SU-DHL-6 (cell line): ENCODE results near the gene ZNF423.

Source experiments
- EZH2phosphoT487 ChIP-seq: fragments of 200-600 bp; sonication (generic), shearing (Covaris generic); conservative IDR thresholded peaks from 2 replicates; pipeline ENCODE4 v1.6.1; 2018; ENCODE audit warnings: mild to moderate bottlenecking, antibody characterized with exemption, low read length, moderate library complexity, mixed read lengths
- TF ChIP-seq, protein P1 (sequence below): fragments of 200-600 bp; sonication (generic); IDR thresholded peaks from one replicate; pipeline ENCODE4 v1.5.1; 2017; ENCODE audit warnings: antibody characterized with exemption, mild to moderate bottlenecking, low read length, moderate library complexity; ENCODE audit not compliant: insufficient read depth, poor library complexity, severe bottlenecking

DNA sequence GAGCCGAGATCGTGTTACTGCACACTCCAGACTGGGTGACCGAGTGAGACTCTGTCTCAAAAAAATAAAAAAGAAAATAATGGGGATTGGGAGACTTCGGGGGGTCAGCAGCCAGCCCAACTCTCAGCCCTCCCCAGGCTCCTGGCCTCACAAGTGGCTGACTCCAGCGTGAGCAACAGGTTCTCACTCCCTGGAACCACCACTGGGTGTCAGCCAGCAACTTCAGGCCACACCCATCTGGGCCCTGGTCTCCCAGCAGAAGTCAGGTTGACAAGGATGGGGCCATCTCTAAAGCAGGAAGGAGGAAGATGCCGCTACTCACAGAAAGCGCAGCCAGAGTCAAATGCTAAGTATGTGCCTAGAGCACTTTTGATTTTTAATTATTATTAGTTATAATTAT is 342.9 kb downstream of the ZNF423 start:
- TF ChIP-seq, protein P1, sequence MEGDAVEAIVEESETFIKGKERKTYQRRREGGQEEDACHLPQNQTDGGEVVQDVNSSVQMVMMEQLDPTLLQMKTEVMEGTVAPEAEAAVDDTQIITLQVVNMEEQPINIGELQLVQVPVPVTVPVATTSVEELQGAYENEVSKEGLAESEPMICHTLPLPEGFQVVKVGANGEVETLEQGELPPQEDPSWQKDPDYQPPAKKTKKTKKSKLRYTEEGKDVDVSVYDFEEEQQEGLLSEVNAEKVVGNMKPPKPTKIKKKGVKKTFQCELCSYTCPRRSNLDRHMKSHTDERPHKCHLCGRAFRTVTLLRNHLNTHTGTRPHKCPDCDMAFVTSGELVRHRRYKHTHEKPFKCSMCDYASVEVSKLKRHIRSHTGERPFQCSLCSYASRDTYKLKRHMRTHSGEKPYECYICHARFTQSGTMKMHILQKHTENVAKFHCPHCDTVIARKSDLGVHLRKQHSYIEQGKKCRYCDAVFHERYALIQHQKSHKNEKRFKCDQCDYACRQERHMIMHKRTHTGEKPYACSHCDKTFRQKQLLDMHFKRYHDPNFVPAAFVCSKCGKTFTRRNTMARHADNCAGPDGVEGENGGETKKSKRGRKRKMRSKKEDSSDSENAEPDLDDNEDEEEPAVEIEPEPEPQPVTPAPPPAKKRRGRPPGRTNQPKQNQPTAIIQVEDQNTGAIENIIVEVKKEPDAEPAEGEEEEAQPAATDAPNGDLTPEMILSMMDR, result no peak
- no peak for TF ChIP-seq EZH2phosphoT487
